Embryonic facial prominence (tissue), 1 donor: ENCODE results near the gene HOXD13.

Experiments used
- DNase-seq: peaks from one replicate; pipeline ENCODE4 v3.0.0-alpha.2; 2016; ENCODE audit errors: extremely low spot score

The HOXD13 gene

DNA sequence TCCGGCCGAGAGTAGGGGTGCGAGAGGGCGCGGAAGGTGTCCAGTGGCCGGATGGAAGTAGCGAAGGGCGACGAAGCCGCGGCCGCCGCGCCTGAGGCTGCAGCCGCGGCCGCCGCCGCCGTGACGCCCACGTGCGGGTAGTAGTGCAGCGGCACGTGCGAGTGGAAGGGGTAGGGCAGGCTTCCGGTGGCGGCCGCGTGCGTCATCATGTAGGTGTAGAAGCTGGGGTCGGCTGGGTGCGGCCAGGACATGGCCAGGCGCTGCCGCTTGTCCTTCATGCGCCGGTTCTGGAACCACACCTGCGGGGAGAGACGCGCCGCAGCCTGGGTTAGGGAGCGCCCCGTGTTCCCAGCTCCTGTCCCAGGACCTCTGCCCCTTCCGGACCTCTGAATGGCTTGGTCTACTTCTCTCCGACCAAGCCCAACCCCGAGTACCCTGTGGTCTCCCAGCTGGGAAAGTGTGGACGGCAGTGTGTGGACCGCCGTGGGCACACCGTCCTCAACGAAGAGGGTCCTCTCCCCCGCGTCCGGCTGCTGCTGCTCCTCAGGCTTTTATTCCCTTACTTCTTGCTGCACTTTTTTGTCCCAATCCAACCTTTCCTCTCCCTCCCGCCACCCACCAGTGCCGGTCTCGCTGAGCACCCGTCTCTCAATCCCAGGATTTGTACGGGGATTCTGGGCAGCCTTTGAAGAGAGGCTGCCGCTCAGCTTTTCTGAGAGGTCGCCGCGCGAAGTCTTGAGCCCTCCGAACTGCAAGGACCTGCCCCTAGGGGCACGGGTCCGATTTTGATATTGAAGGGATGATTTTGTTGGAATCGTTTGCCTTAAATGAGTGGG lies 11.8 kb upstream of the HOXD13 start:
- no peak for DNase-seq

DNA sequence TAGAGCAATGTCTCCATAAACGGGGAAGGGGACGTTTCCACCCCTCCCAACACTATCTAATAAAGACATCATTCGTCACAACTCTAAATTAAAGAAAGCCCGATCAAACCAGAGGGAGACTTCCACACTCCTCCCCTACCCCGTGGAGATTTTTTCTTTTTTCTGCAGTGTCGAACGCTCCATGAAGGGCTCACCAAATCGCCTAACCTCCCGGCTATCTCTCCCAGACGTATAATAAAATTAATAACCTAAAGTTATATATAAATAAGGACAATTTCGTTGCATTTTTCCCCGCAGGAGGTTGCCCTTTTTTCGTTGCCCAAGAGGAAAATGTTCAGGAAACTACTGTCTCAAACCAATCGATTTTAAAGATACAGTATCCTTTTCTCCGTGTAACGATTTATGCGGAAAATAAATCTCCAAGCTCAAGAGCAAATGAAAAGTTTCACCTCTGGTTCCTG lies 11.1 kb upstream of the HOXD13 start:
- no peak for DNase-seq

DNA sequence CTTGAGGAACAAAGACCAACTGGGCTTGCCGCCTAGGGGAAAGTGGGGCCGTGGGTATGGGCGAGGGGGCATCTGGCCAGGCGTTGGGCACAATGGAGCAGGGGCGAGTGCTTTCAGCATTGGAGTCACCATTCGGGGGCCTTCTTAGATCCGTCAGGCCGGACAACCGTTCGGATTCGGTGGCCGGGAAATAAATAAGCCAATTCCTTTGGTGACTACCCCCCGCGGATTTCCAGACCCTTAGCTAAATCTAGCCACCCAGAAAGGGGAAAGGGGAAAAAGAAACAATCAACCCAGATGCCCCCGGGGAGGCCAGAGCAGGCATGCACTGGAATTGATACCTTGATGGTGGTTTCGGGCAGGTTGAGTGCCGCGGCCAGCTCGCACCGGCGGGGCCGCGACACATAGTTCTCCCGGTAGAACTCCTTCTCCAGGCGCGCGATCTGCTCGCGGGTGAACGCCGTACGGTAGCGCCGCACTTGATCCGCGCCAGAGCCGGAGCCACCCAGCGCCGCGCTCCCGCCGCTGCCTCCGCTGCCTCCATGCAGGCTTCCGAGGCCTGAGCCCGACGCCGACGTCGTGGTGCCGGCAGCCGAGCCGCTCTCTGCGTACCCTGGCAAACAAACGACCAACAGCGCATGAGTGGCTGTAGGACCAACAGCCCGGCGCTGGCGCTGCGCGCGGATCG lies 10.5 kb upstream of the HOXD13 start:
- DNase-seq = no peak

DNA sequence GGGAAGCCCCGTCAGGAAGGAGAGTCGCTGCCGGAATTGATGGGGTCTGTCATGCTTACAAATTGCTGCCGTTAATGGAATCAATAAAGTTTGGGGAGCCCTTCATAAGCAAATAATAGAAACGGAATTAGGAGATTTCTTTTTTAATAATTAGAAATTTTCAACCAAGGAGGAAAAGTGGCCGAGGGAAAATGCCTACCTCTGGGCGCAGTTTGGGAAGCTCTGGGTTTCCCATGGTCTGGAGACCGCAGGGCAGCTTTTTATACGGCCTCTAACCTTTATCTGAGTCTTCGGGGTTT lies 10.0 kb upstream of the HOXD13 start:
- DNase-seq = no peak

DNA sequence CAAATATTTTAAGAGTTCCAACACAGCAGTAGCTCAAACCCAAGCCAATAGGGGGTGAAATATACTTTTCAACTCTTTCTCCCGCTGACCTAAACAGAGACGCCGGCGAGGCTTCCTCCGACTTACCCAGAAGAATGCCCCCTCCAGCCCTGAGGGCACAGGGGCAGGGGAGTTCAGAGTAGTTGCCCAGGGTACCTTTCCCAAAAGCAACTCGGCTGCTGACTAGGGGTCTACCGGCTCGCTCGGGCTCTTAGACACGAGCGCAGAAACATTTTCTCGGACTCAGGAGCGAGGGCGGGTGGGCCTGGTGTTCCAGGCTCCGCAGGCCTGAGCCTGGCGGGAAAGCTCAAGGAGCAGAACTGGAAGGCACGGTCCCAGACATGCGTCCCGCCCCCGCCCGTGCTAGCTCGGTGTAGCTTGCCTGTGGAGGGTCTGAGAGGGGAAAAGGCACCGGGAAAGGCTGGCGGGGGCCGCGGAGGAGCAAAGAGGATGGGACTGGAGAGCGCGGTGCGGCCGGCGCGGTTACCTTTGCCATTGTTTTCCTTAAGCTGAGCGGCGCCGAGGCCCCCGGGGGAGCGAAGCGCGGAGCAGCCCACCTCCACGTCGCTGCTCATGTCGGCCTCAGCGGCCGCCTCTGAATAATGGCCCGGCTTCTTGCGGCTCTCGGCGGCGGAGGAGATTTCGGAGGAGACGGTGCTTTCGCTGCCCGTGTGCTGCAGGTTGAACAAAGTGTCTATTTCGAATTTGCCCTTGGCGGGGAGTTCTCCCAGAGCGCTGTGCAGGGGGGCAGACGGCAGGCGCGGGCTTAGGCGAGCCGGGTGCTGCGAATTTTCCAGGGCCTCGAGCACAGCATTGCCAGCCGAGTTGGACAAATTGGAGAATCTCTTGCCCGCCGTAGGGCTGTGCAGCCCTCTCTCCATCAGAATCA lies 9.4 kb upstream of the HOXD13 start:
- no peak for DNase-seq

DNA sequence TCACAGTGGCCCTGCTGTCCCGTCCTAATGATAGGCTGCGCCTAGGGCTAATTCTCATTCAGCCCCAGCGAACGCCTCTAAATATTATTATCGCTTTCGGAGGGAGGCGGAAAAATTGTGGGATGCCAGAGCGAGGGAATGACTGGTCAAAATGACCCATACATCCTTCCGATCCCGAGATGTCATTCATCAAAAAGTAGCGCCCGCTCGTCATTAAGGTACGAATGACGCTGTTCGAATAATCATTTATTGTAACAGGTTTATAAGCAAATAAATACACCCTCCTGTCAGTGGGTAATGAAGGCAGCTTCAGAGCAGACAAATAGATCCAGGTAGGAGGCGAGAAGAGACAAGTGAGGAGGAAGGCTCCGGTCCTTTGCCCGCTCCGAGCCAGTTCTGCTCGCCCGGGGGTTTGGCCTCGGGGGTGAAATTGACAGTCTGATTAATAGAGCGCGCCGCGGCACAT lies 8.7 kb upstream of the HOXD13 start, which contains the start of gene EVX2:
Gene EVX2, minus strand, starts transcription at position 167 of the 466 bp plus-strand sequence. CDS start 186 bp downstream, outside the sequence.
- DNase-seq = no peak

DNA sequence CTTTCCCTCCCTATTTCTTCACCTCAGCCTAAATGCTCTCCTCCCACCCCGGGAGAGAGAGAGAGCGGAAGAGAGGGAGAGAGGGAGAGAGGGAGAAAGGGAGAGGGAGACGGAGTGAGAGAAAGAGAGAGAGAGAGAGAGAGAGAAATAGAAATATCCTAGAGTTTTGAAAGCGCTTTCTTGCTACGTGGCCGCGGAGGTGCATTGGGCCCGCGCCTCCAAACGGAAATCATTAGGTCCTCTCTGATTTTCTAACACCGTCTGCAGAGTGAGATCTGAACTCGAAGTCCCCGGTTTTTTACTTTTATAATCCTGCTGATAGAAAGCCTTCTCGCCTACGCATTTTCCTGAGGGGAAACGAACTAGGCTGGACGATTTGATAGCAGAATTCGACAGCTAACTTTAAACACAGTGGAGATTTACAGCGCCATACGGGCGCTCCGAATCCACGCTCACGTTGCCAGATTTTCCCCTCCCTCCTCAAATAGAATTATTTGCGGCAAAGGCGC lies 7.9 kb upstream of the HOXD13 start:
- DNase-seq = no peak

DNA sequence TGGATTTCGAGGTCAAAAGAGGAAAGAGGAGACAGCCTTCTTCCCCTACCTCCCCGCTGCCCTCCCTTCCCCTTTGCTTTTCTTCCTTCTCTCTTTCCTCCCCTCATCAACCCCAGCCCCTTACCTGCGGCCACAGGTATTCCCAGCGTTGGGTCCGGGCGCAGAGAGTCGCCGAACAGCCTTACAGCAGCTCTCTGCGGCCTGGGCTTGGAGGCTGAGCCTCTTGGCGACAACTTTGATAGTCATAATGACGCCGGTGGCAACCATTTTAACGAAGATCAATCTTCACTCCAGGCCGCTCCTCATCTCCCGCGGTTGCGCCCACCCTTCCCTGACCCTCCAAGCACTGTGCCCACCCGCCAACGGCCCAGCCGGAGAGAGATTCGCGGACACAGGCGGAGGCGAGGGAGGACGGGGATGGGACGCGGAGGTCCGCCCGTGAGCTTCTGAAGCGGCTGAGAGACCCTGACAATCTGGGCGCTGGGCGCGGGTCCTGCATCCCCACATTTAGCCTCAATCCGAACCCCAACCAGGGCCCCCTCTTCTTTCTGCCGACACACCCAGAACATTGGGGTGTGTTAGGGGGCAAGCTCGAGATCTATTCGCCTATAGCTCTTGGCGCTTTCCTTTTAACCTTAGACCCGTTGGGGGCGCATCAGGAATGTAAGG lies 7.3 kb upstream of the HOXD13 start:
- no peak for DNase-seq

DNA sequence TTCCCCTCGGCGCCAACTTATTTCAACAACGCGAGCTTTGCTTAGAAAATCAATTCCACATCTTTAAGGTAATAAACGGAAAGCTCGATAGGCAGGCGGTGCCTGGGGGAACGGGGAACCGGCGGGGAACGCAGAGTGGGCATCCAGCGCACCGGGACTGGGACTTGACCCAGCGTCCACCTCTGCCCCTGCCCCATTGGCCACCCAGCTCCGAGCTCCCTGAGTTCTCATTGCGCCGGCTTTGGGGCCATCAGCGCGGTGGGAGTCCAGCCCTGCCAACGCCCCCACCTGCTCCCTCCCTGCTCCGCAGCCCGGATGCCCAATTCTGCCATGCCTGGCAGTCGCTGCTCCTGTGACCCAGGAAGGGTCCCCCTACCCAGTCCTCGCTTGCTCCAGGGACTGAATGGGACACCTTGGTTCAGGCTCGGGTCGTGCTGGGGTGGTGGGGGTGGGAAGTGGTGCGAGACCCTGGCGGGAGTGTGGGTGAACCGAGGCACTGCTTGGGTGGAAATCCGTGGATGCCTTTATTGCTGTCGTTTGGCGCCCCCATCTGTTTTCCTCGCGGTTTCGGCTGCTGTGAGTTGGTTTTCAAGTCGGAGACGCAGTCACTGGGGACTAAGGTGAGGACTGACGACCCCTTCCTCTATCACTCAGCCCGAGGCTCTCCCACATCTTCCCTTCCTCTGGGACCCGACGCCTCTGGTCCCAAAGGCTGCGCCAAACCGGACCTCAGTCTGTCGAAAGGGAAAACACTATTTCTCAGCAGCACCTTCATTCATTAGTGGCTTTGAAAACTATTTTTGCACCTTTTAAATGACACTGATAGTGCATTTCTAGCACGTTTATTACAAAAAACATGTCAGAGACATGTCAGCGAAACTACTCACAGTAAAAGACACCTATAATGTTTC lies 6.4 kb upstream of the HOXD13 start:
- DNase-seq = no peak

DNA sequence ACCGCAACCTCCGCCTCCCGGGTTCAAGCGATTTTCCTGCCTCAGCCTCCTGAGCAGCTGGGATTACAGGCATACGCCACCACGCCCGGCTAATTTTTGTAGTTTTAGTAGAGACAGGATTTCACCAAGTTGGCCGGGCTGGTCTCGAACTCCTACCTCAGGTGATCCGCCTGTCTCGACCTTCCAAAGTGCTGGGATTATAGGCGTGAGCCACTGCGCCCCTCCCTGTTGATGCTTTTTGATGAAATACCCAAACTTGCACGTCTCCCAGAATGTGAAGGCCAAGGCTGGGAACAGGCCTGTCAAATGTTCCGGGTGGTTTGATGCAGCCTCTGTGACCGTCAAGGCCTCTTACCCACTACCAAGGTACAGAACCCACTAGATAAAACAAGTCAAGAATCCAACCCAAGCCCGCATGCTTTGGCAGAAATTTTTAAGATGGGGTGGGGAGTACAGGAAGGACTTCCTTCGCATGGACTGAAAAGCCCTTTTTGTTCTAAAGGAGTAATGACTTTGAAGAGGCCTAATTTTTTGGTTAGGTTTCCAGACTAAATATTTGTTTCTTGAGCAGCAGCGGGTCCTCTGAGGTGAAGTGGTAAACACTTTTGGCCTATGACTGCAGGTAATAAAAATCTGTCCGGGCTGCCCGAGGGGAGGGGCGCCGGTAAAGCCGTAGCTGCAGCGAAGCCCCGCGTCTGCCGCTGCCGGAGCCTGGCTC lies 5.0 kb upstream of the HOXD13 start:
- no peak for DNase-seq

DNA sequence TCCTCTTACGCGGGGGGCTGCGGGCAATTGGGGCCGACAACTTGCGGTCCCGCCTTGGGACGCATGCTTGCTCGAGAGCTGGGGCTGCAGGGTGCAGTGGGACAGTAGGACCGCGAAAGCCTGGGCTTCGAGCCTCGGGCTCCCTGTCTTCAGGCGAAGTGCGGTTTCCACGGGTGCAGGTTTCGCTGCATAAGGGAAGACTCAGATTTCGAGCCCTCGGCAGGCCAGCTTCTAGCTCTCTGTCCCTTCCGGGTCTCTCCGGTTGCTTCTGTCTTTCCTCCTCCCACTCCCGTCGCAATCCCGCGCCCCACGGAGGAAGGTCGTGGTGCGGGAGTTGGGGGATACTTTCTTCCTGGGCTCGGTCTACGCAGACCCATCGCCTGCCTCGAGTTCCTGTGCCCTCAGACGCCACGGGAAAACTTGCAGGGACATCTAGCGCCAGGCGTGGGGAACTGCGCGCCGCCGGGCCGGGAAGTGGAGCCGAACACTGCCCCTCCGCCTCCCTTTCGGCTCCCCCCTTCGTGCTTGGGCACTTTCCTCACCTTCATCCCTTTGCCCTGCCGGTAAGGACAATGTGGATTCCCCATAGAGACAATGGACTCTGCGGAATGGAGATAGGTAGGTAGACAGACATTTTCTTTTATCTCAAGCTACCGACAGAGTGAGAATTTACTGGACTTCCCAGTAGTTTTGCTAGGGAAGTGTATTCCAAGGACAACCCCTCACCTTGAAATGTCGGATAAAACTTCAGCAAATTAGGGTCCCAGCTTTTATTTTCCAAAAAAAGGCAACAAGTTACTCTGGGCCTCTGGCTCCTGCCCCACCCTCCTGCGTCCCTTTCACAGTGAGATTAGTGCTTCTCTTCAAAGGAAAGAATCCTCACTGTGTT lies 4.2 kb upstream of the HOXD13 start:
- no peak for DNase-seq

DNA sequence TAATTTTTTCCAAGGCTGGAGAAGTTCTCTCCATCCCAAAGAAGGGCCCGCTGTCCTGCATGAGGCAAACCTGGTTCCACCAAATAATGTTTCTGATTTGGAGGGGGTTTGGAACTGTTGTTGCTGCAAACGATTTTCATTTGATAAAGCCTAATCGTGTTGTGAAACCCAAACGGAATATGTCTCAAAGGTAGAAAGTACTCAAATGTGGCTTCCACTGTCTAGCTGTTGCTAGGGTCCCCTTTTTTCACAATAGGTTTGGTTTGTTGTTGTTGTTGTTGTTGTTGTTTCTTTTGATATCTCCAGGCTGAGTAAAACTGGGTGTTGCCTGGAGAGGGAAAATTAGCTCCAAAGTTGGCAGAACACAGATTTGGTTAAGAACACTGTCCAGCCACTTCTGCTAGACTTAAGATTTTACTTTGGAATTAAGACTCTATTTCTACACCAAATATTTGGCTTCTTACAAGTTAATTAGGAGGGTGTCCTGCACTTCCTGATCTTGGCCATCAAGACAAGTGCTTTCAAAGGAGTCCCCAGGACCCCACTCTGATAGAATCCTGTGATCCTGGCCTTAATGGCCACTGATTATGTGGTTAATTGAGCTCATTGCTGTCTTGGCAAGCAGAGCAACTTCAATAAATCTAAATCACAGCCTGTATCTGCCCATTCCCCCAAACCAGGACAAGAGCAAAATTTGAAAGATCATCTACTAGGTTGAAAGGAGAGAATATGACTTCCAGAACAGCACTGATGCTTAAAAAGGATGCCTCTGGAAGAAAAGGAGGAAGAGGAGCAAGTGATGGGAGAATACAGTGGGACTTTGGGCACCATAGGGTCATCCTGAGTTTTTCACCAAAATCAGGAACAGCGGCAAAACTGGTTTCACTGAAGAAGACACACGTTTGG lies 3.3 kb upstream of the HOXD13 start:
- DNase-seq = no peak

DNA sequence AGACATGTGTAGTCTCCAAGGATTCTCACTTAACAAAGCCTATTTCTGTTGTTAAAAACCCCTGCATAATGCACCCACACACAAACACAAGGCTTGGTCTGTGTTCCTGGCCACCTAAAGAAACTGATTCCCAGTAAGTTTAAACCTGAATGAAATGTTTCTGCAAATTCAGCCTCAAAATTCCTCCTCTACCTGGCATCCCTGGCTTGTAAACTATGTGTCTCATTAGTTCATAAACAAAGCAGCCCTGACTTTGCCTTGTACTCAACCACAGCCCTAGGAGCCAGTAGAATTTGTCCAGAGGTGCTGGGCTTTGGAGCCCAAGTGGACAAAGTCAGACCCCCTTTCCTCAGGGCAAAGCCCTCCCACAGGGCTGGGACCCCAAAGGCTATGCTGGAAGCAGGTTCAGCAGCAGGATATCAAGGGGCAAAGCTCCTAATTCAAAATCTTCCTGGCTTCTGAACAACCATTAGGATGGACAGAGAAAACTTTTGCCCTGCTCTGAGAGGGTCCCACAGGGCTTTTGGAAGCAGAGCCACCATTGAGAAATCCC lies 2.6 kb upstream of the HOXD13 start:
- no peak for DNase-seq

DNA sequence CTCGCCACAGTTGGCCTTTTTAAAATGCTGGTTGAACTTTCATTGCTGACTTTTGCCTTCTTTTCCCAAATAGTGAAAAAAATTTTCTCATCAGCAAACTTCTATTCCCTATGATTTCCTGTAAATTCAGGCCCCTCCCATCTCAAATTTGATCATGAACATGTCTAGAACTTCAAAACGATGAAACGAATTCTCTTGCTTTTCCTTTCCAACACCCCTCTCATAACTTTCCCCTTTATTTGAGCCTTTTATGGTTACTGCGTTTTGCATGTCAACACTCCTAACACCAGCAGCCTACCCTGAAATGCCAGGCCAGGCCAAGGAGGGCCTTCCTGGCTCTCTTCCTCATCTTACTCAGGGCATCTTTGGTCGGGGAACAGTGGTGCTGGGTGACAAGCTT lies 1.7 kb upstream of the HOXD13 start:
- no peak for DNase-seq

DNA sequence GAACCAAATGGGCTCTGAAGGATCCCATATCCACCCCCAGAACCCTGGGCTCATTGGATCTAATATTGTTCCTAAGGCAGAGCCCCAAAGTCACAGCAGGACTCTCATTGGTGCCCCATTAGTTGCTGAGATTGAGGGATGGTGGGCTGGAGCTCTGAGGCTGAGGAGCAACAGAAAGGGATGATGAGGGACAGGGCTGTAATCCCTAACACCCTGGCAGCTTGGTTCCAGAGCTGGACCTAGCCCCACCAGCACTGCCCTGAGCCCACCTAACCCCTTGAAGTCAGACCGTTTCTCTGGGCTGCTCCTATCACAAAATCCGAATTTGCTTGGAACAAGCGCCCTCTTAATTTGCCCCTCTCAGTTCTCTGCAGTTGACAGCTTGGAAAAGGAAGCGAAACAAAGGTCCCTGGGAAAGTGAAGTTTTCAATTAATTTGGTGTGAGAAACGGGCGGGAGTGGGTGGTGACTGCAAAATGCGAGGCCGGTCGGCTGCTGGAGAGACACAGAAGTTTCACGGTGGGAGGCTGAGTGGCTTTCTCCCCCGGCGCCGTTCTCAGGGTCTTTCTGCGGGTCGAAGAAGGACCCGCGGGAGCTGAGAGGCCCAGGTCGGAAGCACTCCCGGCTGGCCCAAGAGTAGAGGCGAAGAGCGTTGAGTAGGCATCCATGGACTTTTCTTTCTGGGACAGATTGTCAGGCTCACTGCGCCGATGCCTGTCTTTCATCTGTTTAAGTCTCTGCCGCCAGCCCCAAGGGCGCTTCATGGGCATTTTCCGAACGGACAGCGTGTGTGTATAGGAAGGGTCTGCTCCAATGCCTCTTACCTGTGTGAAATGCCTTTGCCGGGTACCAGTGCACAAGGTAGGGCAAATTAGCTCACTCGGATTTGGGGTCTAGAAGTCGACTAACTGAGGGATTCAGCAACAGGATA lies 927 bp upstream of the HOXD13 start:
- no peak for DNase-seq
